Measurements from ENCODE around the gene SEMA4G.

Gene SEMA4G

GRCh38 chr10:100969187-100970075 is at the start of gene SEMA4G:
Gene SEMA4G (plus strand): TSS chr10:100969504. CDS start chr10:100972913, 3,409 bp downstream.
- no peak for DNase-seq

GRCh38 chr10:100923580-100923979 is 45.7 kb upstream of the SEMA4G start:
- DNase-seq: no peak

- no peak for DNase-seq
Observed at GRCh38 chr10:100927266-100927665, 42.0 kb upstream of the SEMA4G start.

- DNase-seq: no peak
Observed at GRCh38 chr10:100928039-100928438, 41.3 kb upstream of the SEMA4G start.

GRCh38 chr10:100930368-100930767 is 38.9 kb upstream of the SEMA4G start:
- no peak for DNase-seq

GRCh38 chr10:100934084-100934659 is 35.1 kb upstream of the SEMA4G start:
- DNase-seq: no peak

GRCh38 chr10:100939763-100940344 is 29.4 kb upstream of the SEMA4G start:
- DNase-seq: no peak

- DNase-seq: no peak
Observed at GRCh38 chr10:100942229-100942628, 27.1 kb upstream of the SEMA4G start.

GRCh38 chr10:100943508-100943907 is 25.8 kb upstream of the SEMA4G start:
- no peak for DNase-seq

- DNase-seq: no peak
Observed at GRCh38 chr10:100945754-100946153, 23.6 kb upstream of the SEMA4G start.

GRCh38 chr10:100948916-100949315 is 20.4 kb upstream of the SEMA4G start:
- DNase-seq: no peak

- DNase-seq: no peak
Observed at GRCh38 chr10:100960251-100960650, 9.1 kb upstream of the SEMA4G start.

- DNase-seq: no peak
Observed at GRCh38 chr10:100962351-100963080, 6.8 kb upstream of the SEMA4G start.

- DNase-seq: no peak
Observed at GRCh38 chr10:100963826-100964225, 5.5 kb upstream of the SEMA4G start.

GRCh38 chr10:100965820-100966219 is 3.5 kb upstream of the SEMA4G start:
- DNase-seq: no peak

GRCh38 chr10:100966887-100967286 is 2.4 kb upstream of the SEMA4G start:
- no peak for DNase-seq

GRCh38 chr10:100967332-100967731 is 2.0 kb upstream of the SEMA4G start:
- no peak for DNase-seq

GRCh38 chr10:100968062-100968736 is 1.1 kb upstream of the SEMA4G start:
- DNase-seq: no peak

GRCh38 chr10:100968863-100969186 is 479 bp upstream of the SEMA4G start:
- DNase-seq: no peak

GRCh38 chr10:100970076-100970913 is 991 bp downstream of the SEMA4G start:
- DNase-seq: no peak

- no peak for DNase-seq
Observed at GRCh38 chr10:100970914-100971811, 1.9 kb downstream of the SEMA4G start.

Measured in DMS79 treated with DMSO at 0.1 percent for 48 hours (cell line).